ENCODE measurements around the gene ADIPOQ. TPM values are rescaled to one million over a fixed set of nuclear protein-coding genes. Genes with fewer than 3 reads are reported as not detected.
"Not testable (repeated sequence)": the region's sequence is repeated elsewhere in the genome, so short reads cannot be mapped to it uniquely, and the experiment has no call there.

ADIPOQ gene
- total RNA-seq, 1 donor from 2014 or later = 1.5 TPM

DNA sequence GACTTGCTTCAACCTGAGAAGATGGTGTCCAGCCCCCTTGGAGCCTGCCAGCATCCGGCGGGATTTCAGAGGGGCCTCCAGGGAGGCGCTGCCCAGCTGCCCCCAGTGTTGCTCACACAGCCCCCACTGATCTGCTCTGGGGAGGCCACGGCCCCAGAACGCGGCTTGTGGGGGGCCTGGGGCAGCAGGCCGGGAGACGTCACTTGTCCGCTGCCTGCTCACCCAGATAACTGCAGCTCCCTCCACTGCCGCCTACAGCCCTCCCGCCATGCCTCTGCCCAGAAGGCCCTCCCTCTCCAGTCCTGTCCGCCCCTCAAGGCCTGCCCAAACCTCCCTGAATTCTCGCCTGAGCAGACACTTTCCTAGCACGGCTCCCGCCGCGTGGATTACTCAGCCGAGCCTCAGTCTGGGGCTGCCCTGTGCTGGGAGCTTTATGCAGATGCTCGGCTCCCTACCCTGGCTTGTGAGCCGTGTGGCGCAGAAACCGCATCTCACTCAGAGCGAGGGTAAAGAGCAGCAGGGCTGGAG, 17.2 kb upstream of the ADIPOQ start:
- no peak for DNase-seq (ENCODE audit: low spot score)
- intact Hi-C loops (cut with DNase I) = loop anchor here (2.0 kb wide), 1 partner anchor 211 kb away; no protein-coding TSS in a partner anchor

DNA sequence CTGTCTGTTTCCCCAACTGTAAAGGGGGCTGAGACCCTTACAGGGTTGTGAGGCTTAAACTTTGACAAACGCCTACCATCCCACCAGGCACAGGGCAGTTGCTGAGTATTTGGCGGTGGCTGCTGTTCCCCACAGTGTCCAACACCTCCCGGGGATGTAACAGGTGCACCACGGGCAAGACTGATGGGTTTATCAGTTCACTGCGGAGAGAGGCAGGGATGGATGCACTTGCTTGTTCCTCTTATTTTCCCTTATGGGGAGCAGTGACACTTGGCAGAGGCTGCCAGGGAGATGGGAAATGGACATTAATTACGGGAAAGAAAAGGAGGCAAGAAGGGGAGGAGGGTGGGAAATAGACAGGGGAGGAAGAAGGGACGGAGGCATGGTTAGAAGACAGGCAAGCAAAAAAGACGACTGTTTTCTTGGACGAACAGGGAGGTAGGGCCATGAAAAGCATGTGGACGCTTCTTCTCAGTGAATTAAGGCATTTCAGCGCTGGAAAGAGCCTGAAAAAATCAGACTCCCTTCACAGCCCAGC, 16.6 kb upstream of the ADIPOQ start:
- intact Hi-C loops (cut with DNase I) = loop anchor here (2.0 kb wide), 1 partner anchor 211 kb away; no protein-coding TSS in a partner anchor
- DNase-seq (ENCODE audit: low spot score) = no peak

DNA sequence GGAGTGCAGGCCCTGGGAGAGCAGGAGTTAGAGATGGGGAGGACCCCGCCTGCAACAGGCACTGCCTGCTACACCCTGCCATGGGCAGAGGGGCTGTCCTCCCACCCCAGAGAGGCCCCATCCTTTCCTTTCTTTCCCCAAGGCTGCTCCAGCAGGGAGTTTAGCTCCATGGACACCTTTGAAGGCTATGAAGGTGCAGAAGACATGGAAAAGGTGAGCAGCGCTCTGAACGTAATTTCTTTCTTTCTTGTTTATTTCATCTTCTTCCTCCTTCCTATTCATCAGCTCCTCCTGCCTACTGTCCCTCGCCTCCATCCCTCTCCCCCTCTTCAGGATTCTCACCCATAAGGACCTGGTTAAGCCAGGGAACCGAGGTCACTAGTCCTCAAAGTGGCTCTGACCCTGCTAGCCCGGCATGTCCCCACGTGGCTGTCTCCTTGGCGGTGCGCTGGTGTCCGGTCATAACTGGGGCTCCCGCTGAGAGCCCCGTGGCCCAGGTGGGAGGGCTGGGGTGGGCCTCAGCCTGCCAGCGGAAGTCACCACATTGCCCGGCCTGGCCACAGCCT, 16.0 kb upstream of the ADIPOQ start:
- intact Hi-C loops (cut with DNase I) = no loop called here
- no peak for DNase-seq (ENCODE audit: low spot score)

DNA sequence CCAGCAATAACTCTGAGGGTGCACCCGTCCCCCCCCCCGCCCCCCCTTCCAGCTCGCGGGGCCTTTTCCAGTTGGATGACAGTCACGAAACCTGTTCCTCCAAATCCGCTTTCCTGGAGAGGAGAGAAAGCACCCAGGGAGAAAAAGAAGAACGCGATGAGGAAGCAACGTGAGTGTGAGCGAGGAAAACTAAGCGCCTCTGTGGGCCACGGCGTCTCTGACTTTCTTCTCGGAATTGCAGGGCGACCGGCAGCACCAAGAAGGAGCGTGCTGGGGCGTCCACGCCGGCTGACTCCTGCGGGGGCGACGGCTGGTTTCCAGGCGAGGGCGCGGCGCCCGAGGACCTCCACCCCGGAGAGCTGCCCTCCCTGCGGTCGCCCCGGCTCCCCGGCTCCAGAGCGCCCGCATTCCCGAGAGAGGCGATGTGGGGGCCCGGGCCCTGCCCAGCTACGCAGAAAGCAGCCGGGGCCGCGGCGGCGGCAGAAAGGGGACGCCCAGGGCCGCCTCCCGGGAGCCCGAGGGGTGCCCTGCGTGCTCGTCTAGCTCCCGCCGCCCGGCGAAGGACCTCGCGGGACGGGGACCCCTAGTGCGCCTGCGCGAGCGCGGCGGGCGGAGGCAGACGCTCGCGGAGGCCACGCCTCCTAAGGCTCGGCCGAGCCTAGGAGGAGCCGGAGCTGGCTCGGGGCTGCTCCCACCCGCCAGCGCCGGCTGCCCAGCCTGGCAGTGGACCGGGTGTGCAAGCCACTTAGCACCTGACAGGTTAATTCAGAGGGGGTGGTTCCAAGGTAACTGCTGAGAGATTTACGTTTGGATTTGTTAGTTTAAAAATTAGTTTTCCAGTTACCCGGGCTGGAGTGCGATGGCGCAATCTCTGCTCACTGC, 15.3 kb upstream of the ADIPOQ start:
- DNase-seq (ENCODE audit: low spot score) = peak; percentile 90
- intact Hi-C loops (cut with DNase I) = loop anchor here (1.0 kb wide), 1 partner anchor 21 kb away; the partner anchor contains the start of gene RFC4

DNA sequence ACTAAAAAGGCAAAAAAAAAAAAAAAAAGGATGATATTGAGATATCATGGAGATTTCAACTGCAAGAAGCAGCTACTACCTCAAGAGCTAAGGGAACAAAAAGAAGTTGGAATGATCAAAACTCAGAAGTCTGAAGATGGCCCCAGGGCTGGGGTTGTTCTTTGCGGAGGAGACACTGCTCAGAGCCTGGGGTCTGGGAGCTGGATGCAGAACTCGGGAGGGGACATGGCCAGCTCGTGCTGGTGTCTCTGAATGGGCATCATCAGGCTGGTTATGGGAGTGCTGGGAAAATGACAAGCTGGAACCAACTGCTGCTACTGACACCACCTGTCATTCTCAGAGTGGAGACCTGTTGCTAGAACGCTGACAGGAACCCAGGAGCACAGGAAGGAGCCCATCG, 14.2 kb upstream of the ADIPOQ start:
- DNase-seq (ENCODE audit: low spot score) = peak; percentile 26
- intact Hi-C loops (cut with DNase I) = no loop called here

DNA sequence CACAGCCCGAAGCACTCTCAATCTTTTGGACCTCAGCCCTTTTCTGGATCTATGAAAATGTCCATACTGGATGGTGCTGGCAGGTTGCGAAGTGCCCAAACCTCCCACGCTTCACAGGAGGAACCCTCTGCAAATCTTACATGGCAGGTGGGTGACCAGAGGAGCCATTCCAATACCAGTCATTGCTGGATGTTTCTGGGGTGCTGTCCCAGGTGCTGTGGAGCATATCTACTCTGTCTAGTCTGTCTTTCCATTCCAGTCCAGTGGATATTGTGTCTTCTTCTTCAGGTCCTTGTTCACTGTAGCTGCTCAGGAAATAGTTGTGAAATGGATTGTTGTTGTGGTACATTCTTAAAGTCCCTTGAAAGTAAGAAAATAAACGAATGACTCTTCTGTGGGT, 10.7 kb upstream of the ADIPOQ start:
- no peak for DNase-seq (ENCODE audit: low spot score)
- intact Hi-C loops (cut with DNase I) = no loop called here

DNA sequence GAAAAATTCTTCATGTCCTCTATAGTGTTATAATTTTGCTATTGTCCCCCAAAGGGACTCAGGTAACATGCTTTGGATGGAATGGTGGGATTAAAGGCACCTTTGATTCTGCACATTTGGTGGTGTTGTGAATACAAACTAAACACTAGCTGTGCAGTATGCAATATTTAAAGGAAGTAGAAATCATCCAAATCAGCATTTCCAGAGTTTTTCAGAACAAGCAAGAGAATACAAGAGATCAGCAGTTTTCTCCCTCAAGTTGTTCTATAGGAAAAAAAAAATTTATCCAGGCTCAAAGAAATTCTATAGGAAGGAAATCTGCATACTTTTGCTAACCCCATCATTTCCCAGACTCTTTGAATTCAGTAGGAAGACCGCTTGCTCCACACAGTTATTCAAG, 10.2 kb upstream of the ADIPOQ start:
- no peak for DNase-seq (ENCODE audit: low spot score)
- intact Hi-C loops (cut with DNase I) = no loop called here

DNA sequence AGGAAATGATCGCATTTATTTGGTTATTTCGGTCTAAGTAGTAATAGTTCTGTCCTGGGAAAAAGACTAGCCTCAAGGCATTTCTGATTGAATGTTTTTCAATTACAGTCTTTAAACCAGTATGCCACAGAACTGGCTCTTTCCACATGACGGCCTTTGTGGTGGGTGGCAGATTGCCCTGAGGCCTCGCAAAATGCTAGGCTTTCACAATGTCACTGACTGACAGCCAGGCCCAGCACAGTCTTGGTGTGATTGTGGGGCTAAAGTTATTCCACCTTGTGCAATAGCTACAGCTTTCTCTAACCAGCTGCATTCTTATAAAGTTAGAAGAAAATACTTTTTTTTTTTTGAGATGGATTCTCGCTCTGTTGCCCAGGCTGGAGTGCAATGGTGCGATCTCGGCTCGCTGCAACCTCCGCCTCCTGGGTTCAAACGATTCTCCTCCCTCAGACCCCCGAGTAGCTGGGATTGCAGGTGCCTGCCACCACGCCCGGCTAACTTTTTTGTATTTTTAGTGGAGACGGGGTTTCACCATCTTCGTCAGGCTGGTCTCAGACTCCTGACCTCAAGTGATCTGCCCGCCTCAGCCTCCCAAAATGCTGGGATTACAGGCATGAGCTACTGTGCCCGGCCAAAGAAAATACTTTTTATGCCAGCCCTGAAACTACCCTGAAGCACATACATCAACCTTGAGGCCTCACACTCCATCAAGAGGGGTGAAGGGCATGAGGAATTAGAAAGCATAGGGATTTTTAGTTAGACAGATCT, 2.5 kb upstream of the ADIPOQ start:
- intact Hi-C loops (cut with DNase I) = no loop called here
- no peak for DNase-seq (ENCODE audit: low spot score)

DNA sequence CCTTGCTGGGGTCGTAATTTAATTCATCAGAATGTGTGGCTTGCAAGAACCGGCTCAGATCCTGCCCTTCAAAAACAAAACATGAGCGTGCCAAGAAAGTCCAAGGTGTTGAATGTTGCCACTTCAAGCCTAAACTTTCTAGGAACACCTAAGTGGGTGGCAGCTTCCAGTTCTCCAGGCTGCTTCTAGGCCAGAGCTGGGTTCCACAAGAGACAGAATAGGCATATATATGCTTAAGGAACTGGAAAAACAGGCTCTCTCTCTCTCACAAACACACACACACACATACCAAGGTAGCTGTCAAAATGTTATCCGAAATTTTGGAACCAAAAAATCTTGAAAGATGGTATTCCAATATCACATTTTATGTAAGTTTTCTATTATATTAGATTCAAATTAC, 890 bp upstream of the ADIPOQ start:
- intact Hi-C loops (cut with DNase I) = no loop called here
- no peak for DNase-seq (ENCODE audit: low spot score)

DNA sequence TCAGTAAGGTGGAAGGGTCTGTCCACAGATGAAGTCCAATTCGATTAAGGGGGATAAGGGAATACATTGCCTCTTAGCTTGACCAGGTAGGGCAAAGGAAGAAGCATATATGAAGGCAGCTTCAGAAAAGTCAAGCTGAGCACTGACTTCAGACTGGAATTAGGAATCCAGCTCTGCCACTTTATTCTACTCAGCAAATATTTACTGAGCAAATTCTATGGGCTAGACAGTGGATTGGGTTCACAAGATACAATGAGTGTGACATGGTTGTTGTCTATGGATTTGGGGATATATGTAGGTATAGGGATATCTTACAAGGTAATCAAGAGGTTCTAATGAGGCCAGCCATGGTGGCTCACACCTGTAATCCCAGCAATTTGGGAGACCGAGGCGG, 526 bp downstream of the ADIPOQ start:
- intact Hi-C loops (cut with DNase I) = no loop called here
- DNase-seq (ENCODE audit: low spot score) = no peak

DNA sequence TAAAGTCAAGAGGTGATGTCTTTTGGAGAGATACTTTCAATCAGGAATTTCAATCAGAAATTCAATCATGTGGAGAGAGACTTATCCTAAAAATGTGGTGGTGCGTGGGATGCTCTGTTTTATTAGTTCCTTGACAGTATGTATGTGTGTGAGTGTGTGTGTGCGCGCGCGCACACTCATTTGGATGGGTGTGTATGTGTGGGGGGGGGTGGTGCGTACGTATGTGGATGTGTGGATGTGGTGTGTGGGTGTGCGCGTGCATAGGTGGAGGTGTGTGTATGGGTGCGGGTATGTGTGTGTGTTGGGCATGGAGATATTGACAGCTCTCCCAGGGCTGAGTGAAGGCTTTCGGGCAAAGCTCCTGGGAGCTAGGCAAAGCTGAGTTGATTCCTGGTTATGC, 2.4 kb downstream of the ADIPOQ start:
- DNase-seq (ENCODE audit: low spot score) = no peak
- intact Hi-C loops (cut with DNase I) = no loop called here

DNA sequence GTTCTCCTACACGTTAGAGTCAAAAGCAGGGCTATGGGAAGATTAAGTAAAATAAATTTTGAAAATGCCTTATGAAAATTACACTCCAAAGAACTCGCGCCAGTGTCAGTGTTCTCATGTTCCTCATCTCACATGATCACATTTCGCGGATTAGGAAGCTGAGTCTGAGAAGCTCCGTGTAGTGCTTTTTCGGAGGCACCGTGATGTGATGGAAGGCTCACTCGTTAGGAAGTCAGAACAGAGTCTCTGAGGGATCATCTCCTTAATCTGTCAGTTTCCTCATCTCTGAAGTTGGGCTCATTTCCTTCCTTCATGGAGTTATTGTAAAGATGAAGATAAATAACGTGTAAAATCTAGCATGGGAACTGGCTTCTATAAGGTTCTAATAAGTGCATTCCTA, 3.2 kb downstream of the ADIPOQ start:
- no peak for DNase-seq (ENCODE audit: low spot score)
- intact Hi-C loops (cut with DNase I) = no loop called here

DNA sequence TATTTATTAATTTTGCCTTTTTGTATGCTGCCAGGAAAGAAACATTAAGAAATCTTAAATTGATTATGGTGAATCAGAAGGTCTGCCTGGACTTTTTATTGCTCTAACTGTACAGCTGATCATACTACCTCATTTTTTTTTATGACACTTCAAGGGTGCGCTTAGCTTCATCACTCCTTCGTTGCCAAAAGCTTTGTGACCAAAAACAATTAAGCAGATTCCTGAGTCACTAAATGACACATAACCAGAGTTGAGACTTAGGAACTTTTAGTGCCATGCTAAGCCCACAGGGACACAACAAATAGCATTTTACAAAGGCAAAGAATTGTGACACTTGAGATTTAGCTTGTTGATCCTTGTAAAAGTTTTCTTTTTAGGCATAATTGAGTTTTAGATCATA, 4.9 kb downstream of the ADIPOQ start:
- intact Hi-C loops (cut with DNase I) = no loop called here

DNA sequence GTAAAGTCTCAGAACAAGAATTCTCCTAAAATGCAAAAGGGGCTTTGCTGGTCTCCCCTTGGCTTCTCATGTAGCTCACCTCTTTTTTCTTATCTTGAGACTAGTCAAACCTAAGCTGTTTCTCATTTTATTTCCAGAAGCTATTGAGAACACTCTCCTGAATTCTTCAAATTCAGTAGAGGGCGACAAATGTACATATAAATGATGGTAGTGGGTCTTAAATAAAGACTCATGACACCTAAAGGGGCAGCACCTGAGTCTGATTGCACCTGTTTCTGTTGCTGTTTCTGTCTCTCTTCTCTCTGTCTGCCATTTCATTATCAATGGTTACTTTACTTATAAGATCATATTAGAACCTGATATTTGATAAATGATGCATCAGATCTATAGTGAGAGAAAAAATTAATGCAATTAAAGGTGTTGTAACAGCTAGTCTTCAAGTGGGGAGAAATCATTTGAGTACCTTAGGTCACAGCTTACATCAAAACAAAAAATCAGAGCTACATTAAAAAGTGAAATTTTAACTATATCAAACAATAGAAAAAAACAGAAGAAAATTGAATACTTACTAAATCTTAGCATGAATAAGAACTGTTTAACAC, 7.0 kb downstream of the ADIPOQ start:
- no peak for DNase-seq (ENCODE audit: low spot score)
- intact Hi-C loops (cut with DNase I) = loop anchor here (2.0 kb wide), 2 partner anchors 79 to 315 kb away; no protein-coding TSS in a partner anchor

More for the DNA sequence above, 4.9 kb downstream of the ADIPOQ start:
- DNase-seq (ENCODE audit: low spot score) = no peak

DNA sequence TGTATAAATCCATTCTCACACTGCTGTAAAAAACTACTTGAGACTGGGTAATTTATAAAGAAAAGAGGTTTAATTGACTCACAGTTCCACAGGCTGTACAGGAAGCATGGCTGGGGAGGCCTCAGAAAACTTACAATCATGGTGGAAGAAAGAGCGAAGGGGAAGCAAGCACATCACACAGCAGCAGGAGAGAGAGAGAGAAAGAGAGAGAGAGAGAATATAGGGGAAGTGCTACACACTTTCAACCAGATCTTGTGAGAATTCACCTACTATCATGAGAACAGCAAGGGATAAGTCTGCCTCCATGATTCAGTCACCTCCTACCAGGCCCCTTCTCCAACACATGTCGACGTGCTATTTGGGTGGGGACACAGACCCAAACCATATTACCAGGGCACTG, 9.3 kb downstream of the ADIPOQ start:
- DNase-seq (ENCODE audit: low spot score); intact Hi-C loops (cut with DNase I): not testable (repeated sequence)

DNA sequence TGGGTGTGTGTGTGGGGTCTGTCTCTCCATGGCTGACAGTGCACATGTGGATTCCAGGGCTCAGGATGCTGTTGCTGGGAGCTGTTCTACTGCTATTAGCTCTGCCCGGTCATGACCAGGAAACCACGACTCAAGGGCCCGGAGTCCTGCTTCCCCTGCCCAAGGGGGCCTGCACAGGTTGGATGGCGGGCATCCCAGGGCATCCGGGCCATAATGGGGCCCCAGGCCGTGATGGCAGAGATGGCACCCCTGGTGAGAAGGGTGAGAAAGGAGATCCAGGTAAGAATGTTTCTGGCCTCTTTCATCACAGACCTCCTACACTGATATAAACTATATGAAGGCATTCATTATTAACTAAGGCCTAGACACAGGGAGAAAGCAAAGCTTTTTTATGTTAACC, 10.5 kb downstream of the ADIPOQ start:
- DNase-seq (ENCODE audit: low spot score) = no peak
- intact Hi-C loops (cut with DNase I) = no loop called here

DNA sequence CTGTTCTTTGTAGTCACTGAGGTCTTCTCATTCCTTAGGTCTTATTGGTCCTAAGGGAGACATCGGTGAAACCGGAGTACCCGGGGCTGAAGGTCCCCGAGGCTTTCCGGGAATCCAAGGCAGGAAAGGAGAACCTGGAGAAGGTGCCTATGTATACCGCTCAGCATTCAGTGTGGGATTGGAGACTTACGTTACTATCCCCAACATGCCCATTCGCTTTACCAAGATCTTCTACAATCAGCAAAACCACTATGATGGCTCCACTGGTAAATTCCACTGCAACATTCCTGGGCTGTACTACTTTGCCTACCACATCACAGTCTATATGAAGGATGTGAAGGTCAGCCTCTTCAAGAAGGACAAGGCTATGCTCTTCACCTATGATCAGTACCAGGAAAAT, 11.6 kb downstream of the ADIPOQ start:
- intact Hi-C loops (cut with DNase I) = no loop called here
- no peak for DNase-seq (ENCODE audit: low spot score)

DNA sequence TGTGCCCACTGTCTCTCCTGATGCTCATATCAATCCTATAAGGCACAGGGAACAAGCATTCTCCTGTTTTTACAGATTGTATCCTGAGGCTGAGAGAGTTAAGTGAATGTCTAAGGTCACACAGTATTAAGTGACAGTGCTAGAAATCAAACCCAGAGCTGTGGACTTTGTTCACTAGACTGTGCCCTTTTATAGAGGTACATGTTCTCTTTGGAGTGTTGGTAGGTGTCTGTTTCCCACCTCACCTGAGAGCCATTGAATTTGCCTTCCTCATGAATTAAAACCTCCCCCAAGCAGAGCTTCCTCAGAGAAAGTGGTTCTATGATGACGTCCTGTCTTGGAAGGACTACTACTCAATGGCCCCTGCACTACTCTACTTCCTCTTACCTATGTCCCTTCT, 12.4 kb downstream of the ADIPOQ start:
- DNase-seq (ENCODE audit: low spot score) = no peak
- intact Hi-C loops (cut with DNase I) = no loop called here

DNA sequence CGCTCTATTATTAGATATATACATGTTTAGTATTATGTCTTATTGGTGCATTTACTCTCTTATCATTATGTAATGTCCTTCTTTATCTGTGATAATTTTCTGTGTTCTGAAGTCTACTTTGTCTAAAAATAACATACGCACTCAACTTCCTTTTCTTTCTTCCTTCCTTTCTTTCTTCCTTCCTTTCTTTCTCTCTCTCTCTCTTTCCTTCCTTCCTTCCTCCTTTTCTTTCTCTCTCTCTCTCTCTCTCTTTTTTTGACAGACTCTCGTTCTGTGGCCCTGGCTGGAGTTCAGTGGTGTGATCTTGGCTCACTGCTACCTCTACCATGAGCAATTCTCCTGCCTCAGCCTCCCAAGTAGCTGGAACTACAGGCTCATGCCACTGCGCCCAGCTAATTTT, 15.2 kb downstream of the ADIPOQ start:
- intact Hi-C loops (cut with DNase I) = no loop called here
- DNase-seq (ENCODE audit: low spot score) = no peak

Data from cardiac septum (tissue), 1 donor.